PFSK-1 (cell line): ENCODE results near the gene MAP3K12.

Source experiments
- POLR2AphosphoS5 ChIP-seq: IDR thresholded peaks from 2 replicates; pipeline ENCODE4 v1.6.1; 2012; ENCODE audit warnings: low read depth, mild to moderate bottlenecking, control low read depth, low read length, moderate library complexity
- SIN3A ChIP-seq: IDR thresholded peaks from 2 replicates; pipeline ENCODE4 v1.6.1; 2012; ENCODE audit warnings: mild to moderate bottlenecking, low read length, moderate library complexity, borderline replicate concordance; ENCODE audit not compliant: insufficient read depth
- TAF1 ChIP-seq: IDR thresholded peaks from 2 replicates; pipeline ENCODE4 v1.6.1; 2012; ENCODE audit warnings: low read length, control low read depth, borderline replicate concordance; ENCODE audit not compliant: insufficient read depth
- TF ChIP-seq, protein P1 (sequence below), 2 experiments: IDR thresholded peaks; 2 replicates each; pipeline versions ENCODE4 v1.6.1 to v1.8.0; 2011 to 2012; ENCODE audit warnings: low read depth in 2 of 2, low read length in 2 of 2, control low read depth in 1 of 2, inconsistent platforms in 1 of 2, mild to moderate bottlenecking in 1 of 2, moderate library complexity in 1 of 2; ENCODE audit not compliant: insufficient read depth in 1 of 2

DNA sequence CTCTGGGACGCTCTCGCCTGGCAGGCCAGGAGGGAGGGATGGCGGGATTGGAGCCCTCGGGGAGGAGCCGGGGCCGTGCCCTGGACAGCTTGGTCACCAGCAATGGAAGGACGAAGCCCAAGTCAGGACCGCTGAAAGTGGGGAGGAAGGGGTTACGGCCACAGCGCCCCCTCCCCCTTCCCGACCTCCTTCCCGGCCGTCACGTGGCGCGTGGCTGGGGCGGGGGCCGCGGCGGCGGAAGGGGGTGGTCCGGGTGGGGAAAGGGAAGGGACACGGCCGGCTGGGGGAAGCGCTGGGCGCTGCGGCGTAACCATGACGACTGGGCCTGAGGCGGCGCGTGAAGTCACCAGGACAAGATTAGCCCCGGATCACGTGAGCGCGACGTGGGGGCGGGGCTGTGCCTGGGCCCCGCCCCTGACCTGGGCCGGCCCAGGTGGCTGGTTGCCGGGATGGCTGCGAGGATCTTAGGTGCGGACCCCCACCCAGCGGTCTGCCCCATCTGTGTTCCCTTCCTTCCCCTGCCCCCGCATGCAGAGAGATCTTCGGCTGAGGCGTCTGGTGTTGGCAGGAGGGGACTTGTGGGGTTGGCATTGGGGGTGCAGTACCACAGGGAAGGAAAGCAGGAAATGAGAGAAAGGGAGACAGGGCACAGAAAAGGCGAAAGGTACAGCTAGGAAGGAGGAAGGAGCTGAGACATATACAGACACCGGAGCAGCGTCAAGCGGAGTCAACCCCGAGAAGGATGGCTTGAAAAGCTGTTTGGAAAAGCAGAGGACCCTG lies 6.2 kb downstream of the MAP3K12 start:
- TF ChIP-seq POLR2AphosphoS5 (peak; percentile 75), TAF1 (0 out of 2 replicates have a peak, but pooled peaks have one; percentile 33), SIN3A (peak; percentile 37; the same call in 1 of the 2 replicates)
- TF ChIP-seq, protein P1, sequence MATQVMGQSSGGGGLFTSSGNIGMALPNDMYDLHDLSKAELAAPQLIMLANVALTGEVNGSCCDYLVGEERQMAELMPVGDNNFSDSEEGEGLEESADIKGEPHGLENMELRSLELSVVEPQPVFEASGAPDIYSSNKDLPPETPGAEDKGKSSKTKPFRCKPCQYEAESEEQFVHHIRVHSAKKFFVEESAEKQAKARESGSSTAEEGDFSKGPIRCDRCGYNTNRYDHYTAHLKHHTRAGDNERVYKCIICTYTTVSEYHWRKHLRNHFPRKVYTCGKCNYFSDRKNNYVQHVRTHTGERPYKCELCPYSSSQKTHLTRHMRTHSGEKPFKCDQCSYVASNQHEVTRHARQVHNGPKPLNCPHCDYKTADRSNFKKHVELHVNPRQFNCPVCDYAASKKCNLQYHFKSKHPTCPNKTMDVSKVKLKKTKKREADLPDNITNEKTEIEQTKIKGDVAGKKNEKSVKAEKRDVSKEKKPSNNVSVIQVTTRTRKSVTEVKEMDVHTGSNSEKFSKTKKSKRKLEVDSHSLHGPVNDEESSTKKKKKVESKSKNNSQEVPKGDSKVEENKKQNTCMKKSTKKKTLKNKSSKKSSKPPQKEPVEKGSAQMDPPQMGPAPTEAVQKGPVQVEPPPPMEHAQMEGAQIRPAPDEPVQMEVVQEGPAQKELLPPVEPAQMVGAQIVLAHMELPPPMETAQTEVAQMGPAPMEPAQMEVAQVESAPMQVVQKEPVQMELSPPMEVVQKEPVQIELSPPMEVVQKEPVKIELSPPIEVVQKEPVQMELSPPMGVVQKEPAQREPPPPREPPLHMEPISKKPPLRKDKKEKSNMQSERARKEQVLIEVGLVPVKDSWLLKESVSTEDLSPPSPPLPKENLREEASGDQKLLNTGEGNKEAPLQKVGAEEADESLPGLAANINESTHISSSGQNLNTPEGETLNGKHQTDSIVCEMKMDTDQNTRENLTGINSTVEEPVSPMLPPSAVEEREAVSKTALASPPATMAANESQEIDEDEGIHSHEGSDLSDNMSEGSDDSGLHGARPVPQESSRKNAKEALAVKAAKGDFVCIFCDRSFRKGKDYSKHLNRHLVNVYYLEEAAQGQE (IDR thresholded peaks at IDR 0.05; ENCODE audit: insufficient read depth in 1 of 2, low read depth in 2 of 2, low read length in 2 of 2), result no peak
